Neural progenitor cell (in vitro differentiated cells): Measurements from ENCODE around the gene SS18L1.

Source experiments
- EZH2 ChIP-seq: fragments of 200-600 bp; sonication (generic); IDR thresholded peaks from 2 replicates; pipeline ENCODE4 v1.6.1; 2017; ENCODE audit warnings: antibody characterized with exemption, mild to moderate bottlenecking, moderate library complexity
- TF ChIP-seq, protein P1 (sequence below): fragments of 200-600 bp; sonication (generic); IDR thresholded peaks from 2 replicates; pipeline ENCODE4 v1.5.1; 2017; ENCODE audit warnings: antibody characterized with exemption, mild to moderate bottlenecking

GRCh38 chr20:62161347-62161746, 17.8 kb downstream of the SS18L1 start:
- no peak for TF ChIP-seq EZH2
- TF ChIP-seq, protein P1, sequence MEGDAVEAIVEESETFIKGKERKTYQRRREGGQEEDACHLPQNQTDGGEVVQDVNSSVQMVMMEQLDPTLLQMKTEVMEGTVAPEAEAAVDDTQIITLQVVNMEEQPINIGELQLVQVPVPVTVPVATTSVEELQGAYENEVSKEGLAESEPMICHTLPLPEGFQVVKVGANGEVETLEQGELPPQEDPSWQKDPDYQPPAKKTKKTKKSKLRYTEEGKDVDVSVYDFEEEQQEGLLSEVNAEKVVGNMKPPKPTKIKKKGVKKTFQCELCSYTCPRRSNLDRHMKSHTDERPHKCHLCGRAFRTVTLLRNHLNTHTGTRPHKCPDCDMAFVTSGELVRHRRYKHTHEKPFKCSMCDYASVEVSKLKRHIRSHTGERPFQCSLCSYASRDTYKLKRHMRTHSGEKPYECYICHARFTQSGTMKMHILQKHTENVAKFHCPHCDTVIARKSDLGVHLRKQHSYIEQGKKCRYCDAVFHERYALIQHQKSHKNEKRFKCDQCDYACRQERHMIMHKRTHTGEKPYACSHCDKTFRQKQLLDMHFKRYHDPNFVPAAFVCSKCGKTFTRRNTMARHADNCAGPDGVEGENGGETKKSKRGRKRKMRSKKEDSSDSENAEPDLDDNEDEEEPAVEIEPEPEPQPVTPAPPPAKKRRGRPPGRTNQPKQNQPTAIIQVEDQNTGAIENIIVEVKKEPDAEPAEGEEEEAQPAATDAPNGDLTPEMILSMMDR, result no peak
